Kidney capillary endothelial cell (primary cell): Measurements from ENCODE around the gene AK1.
A peak's percentile ranks its signal among the peaks of the same experiment; 100 is the strongest.

Experiments used
- DNase-seq: peaks from one replicate; pipeline ENCODE4 v3.0.0-alpha.2; 2018; ENCODE audit warnings: low spot score

The AK1 gene

GRCh38 chr9:127867356-127868277 lies 9.9 kb downstream of the AK1 start:
- DNase-seq, result peak; percentile 63

GRCh38 chr9:127866535-127866934 lies 10.9 kb downstream of the AK1 start:
- DNase-seq, result no peak

- DNase-seq, result no peak
Observed at GRCh38 chr9:127865645-127866464, 11.6 kb downstream of the AK1 start.

- no peak for DNase-seq
Observed at GRCh38 chr9:127863191-127863621, 14.3 kb downstream of the AK1 start.

- DNase-seq, result peak; percentile 80
Observed at GRCh38 chr9:127862075-127863011, 15.1 kb downstream of the AK1 start.

- DNase-seq, result no peak
Observed at GRCh38 chr9:127860779-127861178, 16.7 kb downstream of the AK1 start.

GRCh38 chr9:127860260-127860659 lies 17.2 kb downstream of the AK1 start:
- DNase-seq, result no peak

GRCh38 chr9:127858041-127858512 lies 19.4 kb downstream of the AK1 start:
- DNase-seq, result peak; percentile 87

GRCh38 chr9:127857278-127857677 lies 20.2 kb downstream of the AK1 start:
- DNase-seq, result no peak

- no peak for DNase-seq
Observed at GRCh38 chr9:127856729-127857116, 20.8 kb downstream of the AK1 start.

- no peak for DNase-seq
Observed at GRCh38 chr9:127856094-127856728, 21.3 kb downstream of the AK1 start.

- no peak for DNase-seq
Observed at GRCh38 chr9:127855522-127855921, 22.0 kb downstream of the AK1 start.

- DNase-seq, result no peak
Observed at GRCh38 chr9:127854960-127855359, 22.5 kb downstream of the AK1 start.

GRCh38 chr9:127854184-127854806 lies 23.2 kb downstream of the AK1 start, which contains the start of gene ENG:
TSS of gene ENG (minus strand) at chr9:127854658. CDS start at chr9:127854355, 303 bp downstream.
- peak; percentile 85 for DNase-seq

- DNase-seq, result no peak
Observed at GRCh38 chr9:127853312-127854183, 23.9 kb downstream of the AK1 start.

- no peak for DNase-seq
Observed at GRCh38 chr9:127852829-127853228, 24.6 kb downstream of the AK1 start.

GRCh38 chr9:127850286-127850830 lies 27.1 kb downstream of the AK1 start:
- DNase-seq, result no peak

- DNase-seq, result no peak
Observed at GRCh38 chr9:127848756-127849504, 28.5 kb downstream of the AK1 start.
